ENCODE measurements around the gene NDST4.

Gene NDST4

GRCh38 chr4:114907568-114907967, 205.9 kb downstream of the NDST4 start:
- DNase-seq (ENCODE audit: low spot score), result no peak

GRCh38 chr4:114905017-114905416, 208.4 kb downstream of the NDST4 start:
- no peak for DNase-seq (ENCODE audit: low spot score)

GRCh38 chr4:114900934-114901333, 212.5 kb downstream of the NDST4 start:
- DNase-seq (ENCODE audit: low spot score), result no peak

- DNase-seq (ENCODE audit: low spot score), result no peak
These were observed 222.6 kb downstream of the NDST4 start for GRCh38 chr4:114890773-114891172.

- no peak for DNase-seq (ENCODE audit: low spot score)
These were observed 226.7 kb downstream of the NDST4 start for GRCh38 chr4:114886761-114887160.

- no peak for DNase-seq (ENCODE audit: low spot score)
These were observed 229.8 kb downstream of the NDST4 start for GRCh38 chr4:114883641-114884040.

- DNase-seq (ENCODE audit: low spot score), result no peak
These were observed 233.3 kb downstream of the NDST4 start for GRCh38 chr4:114879916-114880669.

- DNase-seq (ENCODE audit: low spot score), result no peak
These were observed 237.8 kb downstream of the NDST4 start for GRCh38 chr4:114875630-114876029.

GRCh38 chr4:114874321-114874720, 239.1 kb downstream of the NDST4 start:
- DNase-seq (ENCODE audit: low spot score), result no peak

GRCh38 chr4:114870987-114871386, 242.4 kb downstream of the NDST4 start:
- DNase-seq (ENCODE audit: low spot score), result no peak

GRCh38 chr4:114866901-114867670, 246.3 kb downstream of the NDST4 start:
- DNase-seq (ENCODE audit: low spot score), result no peak

GRCh38 chr4:114864060-114864459, 249.4 kb downstream of the NDST4 start:
- DNase-seq (ENCODE audit: low spot score), result no peak

GRCh38 chr4:114860786-114861185, 252.6 kb downstream of the NDST4 start:
- no peak for DNase-seq (ENCODE audit: low spot score)

GRCh38 chr4:114857831-114858230, 255.6 kb downstream of the NDST4 start:
- no peak for DNase-seq (ENCODE audit: low spot score)

- DNase-seq (ENCODE audit: low spot score), result no peak
These were observed 273.4 kb downstream of the NDST4 start for GRCh38 chr4:114839986-114840385.

GRCh38 chr4:114830628-114831027, 282.8 kb downstream of the NDST4 start:
- DNase-seq (ENCODE audit: low spot score), result no peak

GRCh38 chr4:114827651-114828050, 285.8 kb downstream of the NDST4 start:
- DNase-seq (ENCODE audit: low spot score), result no peak

- DNase-seq (ENCODE audit: low spot score), result no peak
These were observed 297.7 kb downstream of the NDST4 start for GRCh38 chr4:114815760-114816159.

- no peak for DNase-seq (ENCODE audit: low spot score)
These were observed 299.5 kb downstream of the NDST4 start for GRCh38 chr4:114813961-114814360.

GRCh38 chr4:114811564-114812301, 301.7 kb downstream of the NDST4 start:
- DNase-seq (ENCODE audit: low spot score), result peak; percentile 6

- DNase-seq (ENCODE audit: low spot score), result peak; percentile 41
These were observed 305.5 kb downstream of the NDST4 start for GRCh38 chr4:114807759-114808404.

- DNase-seq (ENCODE audit: low spot score), result no peak
These were observed 306.1 kb downstream of the NDST4 start for GRCh38 chr4:114807357-114807756.
